CD4-positive, alpha-beta T cell treated with Interleukin-4 for 1 hour (primary cell): ENCODE results near the gene LMAN1L.
A peak's percentile ranks its signal among the peaks of the same experiment; 100 is the strongest.

Source experiments
- DNase-seq, 2 donors: peaks; one replicate each; pipeline ENCODE4 v3.0.0-alpha.2; 2020 to 2022

Gene LMAN1L

GRCh38 chr15:74864296-74864695 is 51.7 kb downstream of the LMAN1L start:
- DNase-seq = no peak

GRCh38 chr15:74865316-74865715 is 52.7 kb downstream of the LMAN1L start:
- no peak for DNase-seq

- DNase-seq = no peak
Measured at GRCh38 chr15:74866090-74866489, 53.5 kb downstream of the LMAN1L start.

- no peak for DNase-seq
Measured at GRCh38 chr15:74867466-74868038, 54.9 kb downstream of the LMAN1L start.

- DNase-seq = peak in 1 of 2 donors; percentile 28
Measured at GRCh38 chr15:74868059-74868458, 55.4 kb downstream of the LMAN1L start.

GRCh38 chr15:74869372-74869725 is 56.7 kb downstream of the LMAN1L start:
- no peak for DNase-seq

GRCh38 chr15:74869726-74870407 is 57.2 kb downstream of the LMAN1L start:
- peak; percentile 45 to 57 for DNase-seq

GRCh38 chr15:74870436-74871215 is 58.0 kb downstream of the LMAN1L start:
- DNase-seq = no peak

GRCh38 chr15:74872702-74873035 is 60.0 kb downstream of the LMAN1L start:
- no peak for DNase-seq

- DNase-seq = peak; percentile 92 to 93
Measured at GRCh38 chr15:74873036-74873755, 60.6 kb downstream of the LMAN1L start, which contains the start of gene SCAMP2. Gene SCAMP2 (minus strand): TSS chr15:74873365. CDS start chr15:74873255, 110 bp downstream.

- DNase-seq = peak in 1 of 2 donors; percentile 20
Measured at GRCh38 chr15:74873756-74874424, 61.3 kb downstream of the LMAN1L start.
